Measurements from ENCODE around the gene GPM6B.

The GPM6B gene

GRCh38 chrX:13816643-13817627 is at the start of gene GPM6B:
Gene GPM6B, minus strand, starts transcription at chrX:13817093. Its CDS starts 189 bp downstream, at chrX:13816904.
- DNase-seq: no peak

DNA sequence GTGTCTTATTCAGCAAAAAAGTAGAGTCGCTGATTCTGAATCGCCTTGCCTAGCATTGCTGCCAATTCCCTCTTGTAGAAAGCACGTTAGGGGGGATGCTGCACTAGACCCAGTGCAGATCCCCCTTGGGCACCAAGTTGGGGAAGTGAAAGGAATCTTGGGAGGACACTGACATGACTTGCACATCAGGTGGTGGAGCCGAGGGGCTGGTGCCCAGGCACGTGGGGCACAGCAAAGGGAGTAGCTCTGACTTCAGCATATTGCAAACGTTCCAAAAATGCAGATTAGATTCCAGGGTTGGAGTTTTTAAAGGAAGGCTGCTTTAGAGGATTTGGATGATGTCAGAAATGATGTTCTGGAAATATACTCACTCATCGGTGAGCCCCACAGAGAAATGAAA is 47.4 kb upstream of the GPM6B start:
- DNase-seq: no peak

- no peak for DNase-seq
Measured at GRCh38 chrX:13863324-13863723, 46.4 kb upstream of the GPM6B start.

DNA sequence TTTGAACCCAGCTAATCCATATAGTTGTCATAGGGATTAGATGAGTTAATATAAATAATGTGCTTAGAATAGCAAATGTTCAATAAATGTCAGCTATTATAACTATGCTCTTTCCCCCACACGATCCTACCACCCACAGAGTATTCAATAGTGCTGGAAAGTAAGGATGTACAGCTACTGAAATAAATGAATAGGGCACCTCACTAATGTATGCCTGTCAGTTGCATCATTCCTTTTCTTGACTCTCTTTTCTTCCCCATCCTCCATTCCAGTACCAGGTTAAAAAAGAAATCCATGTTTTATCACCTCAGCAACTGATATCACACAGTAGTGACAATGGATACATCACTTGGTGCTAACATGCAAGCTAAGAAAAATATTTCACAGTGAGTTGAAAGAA is 42.8 kb upstream of the GPM6B start:
- DNase-seq: no peak

DNA sequence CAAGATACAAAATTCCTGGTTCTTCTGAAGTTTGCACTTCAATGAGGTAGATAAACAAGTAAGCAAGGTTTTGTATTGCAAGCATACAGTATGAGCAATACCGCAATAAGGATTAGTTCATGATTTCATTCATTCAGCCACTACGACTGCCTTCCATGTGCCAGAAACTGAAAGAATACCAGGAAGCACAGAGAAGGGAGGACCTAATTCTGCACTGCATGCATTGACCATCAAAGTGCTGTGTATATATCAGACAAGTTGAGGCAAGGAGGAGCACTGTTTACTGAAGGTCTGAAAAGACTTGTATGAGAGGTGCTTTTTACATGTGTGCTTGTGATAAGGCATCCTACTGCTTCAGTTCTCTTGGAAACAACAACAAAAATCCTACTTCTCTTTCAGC is 40.9 kb upstream of the GPM6B start:
- DNase-seq: no peak

DNA sequence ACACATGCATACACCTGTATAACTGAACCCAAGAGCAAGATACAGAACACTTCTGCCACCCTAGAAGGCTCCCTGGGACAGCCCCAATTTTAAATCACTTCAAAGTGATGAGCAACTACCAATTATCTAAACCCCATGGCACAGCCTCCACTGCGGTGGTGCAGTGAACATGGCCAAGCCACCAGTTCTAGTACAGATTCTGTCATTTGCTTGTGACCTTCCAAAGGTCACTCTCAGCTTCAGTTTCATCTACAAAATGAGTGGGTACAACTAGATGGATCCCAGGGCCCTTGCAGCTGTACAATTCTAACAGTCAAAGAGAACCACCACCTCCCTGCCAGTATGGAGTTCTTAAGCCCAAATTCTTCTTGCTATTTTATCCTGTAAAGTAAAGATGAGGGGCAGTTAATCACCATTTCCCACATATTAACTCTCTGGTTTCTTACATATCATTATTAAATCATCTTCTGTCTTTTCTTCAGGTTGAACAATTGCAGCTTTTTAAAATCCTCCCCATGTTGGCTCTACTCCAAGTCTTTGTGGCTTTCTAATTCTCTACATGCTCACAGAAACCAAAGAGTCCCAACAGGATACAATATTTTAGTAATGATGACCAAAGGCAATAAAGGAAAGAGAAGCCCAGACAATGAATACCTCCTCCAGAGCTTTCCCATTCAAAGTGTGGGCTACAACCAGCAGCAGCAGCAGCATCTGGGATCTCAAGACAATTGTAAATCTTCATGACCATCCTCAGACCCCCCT is 39.0 kb upstream of the GPM6B start:
- no peak for DNase-seq

GRCh38 chrX:13854003-13854402 is 37.1 kb upstream of the GPM6B start:
- no peak for DNase-seq

DNA sequence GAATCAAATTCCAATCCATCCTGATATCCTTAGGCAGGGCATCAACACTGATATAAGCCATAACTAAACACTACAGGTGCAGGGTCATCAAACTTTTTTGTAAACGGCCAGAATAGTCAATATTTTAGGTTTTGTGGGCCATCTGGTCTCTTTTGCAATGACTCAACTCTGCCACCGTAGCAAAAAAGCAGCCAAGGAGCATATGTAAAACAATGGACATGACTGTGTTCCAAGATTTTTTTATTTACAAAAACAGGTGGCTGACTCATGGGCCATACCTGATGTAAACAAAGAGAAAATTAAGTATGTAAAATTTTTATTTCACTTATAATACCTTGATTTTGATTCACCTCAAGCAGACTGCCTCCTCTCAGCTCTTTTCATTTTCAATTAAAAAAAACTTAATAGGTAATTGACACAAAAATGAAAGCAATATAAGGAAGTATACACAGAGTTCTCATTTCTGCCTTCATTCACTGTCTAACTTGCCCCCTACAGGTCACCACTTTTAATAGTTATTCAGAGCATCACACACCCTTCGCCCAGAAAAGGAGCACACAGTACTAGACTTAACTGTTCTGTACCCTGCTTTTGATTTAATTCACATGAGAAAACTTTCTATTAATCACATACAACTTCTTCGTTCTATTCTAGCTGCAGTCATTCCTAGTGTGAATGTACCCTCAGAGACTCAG is 35.3 kb upstream of the GPM6B start:
- DNase-seq: no peak

- DNase-seq: no peak
Measured at GRCh38 chrX:13845721-13846378, 29.0 kb upstream of the GPM6B start.

DNA sequence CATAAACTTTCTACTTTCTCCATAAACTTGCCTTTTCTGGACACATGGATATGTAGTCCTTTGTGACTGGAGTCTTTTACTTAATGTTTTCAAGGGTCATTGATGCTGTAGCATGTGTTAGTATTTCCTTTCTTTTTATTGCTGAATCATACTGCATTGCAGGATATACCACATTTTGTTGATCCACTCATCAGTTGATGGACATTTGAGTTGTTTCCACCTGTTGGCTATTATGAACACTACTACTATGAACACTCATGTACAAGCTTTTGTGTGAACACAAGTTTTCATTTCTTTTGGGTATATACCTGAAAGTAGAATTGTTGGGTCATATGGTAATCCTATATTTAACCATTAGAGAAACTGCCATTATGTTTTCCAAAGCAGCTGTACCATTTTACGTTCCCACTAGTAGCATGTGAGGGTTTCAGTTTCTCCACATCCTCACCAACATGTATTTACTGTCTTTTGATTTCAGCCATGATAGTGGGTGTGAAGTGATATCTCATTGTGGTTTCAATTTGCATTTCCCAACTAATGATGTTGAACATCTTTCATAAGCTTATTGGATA is 26.3 kb upstream of the GPM6B start:
- no peak for DNase-seq

- DNase-seq: no peak
Measured at GRCh38 chrX:13840121-13840520, 23.2 kb upstream of the GPM6B start.

DNA sequence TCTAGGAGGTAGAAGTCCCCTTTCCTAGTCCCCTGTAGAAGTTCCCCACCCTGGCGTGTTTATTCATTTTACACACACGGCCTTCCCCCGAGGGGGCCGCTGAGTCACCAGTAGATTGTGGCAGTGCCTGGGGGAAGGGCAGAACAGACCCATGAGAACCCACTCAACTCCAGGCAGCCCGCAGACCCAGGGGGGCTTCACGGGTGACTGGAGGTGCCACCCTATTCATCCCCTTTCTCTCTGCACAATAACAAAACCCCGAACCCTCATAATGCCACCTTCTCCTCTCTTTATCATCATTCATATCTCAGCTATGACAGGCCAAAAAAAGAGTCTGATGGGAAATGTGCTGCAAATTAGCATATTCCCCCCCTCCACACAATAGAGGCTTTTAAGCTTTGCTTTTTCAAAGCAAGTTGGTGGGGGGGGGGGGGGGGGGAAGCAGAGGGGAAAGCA is 20.4 kb upstream of the GPM6B start:
- no peak for DNase-seq

DNA sequence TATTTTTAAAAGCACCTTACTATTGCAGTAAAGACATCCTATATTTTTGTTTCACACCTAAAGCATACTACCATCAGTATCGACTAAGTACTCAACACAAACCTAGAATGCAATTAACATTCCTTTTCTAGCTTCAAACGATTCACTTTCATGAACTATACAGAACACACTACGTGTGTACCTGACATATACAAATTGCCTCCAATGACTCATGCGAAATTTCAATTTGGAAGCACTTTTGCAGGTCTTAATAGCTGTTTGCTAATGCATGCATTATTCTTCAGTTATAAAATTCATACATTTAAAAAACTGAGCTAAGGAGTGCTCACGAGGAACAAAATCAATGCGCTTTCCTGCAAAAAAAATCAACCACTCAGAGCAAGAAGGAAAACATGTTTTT is 19.7 kb upstream of the GPM6B start:
- DNase-seq: no peak

GRCh38 chrX:13835825-13836224 is 18.9 kb upstream of the GPM6B start:
- no peak for DNase-seq

GRCh38 chrX:13834355-13834754 is 17.5 kb upstream of the GPM6B start:
- no peak for DNase-seq

DNA sequence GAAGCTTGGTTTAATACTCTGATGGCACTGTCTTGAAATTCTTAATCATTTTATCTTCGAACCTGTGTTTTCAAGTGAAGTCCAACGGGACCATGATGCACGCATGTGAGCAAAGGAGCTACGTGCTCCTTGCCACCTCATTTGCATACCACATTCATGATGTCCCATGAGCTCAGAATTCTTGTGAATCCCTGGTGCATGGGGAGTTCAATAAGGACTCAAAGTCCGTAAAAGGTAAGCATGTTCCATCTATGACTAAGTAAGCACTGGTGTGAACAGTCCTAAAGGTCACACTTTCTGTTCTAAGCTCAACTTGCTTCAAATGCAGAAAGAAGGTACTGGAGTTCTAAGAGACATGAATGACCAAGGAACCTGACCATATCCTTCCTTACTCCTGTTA is 13.1 kb upstream of the GPM6B start:
- no peak for DNase-seq

DNA sequence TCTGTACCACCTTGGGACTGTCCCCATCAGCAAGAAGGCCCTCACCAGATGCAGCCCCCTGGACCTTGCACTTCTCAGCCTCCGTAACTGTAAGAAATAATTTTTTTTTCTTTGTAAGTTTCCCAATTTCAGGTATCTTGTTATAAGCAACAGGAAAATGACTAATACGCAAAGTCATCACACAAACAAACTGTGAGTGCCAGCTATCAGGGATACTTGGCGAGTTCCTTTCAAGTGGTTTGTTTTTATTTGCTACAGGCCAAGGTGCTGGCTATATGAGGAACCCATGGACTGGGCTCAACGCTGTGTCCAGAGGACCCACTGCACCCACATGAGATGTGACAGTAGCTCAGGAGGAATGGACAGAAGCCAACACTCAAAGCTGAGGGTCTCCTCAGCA is 11.5 kb upstream of the GPM6B start:
- DNase-seq: no peak

- no peak for DNase-seq
Measured at GRCh38 chrX:13827298-13828090, 10.6 kb upstream of the GPM6B start.

GRCh38 chrX:13826770-13827169 is 9.9 kb upstream of the GPM6B start:
- DNase-seq: no peak

DNA sequence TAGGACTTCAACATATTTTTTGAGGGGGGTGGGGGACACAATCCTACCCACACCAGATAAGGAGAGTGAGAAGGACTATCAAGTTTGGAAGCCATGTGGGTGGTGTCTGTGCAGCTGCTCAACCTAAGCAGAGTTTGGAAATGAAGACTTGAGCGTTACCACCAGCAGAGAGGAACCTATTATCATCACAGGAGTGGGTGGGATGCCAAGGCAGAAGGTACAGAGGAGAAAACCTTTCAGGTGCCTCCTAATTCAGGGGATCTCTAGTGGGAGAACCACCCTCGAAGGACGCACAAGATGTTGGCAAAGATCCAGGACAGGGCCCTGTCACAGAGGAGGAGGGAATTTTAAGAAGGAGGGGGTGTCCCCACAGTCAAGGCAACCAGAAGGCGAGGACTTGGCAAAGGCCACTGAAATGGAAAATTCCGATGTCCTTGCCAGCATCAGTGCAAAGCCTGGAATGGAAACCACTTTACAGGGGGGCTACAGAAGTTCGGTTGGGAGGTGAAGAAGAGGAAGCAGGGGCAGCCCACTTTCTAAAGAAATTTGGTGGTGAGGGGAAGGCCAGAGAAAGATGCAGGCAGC is 8.4 kb upstream of the GPM6B start:
- DNase-seq: no peak

- no peak for DNase-seq
Measured at GRCh38 chrX:13824746-13825145, 7.9 kb upstream of the GPM6B start.

All from NCI-H1417 treated with DMSO at 0.1 percent for 48 hours (cell line).